Fibroblast of skin of scalp (primary cell): Measurements from ENCODE around the gene TEAD4. TPM values are rescaled to one million over a fixed set of nuclear protein-coding genes. Genes with fewer than 3 reads are reported as not detected.

Source experiments
- DNase-seq: peaks from one replicate; pipeline ENCODE4 v3.0.0-alpha.2; 2013
- polyA plus RNA-seq, 2 experiments: library from polyadenylated mRNA; unstranded; fragments of 120-200 nt; gene quantifications; one replicate each; pipeline ENCODE4 v1.2.1, GENCODE V29; 2013; ENCODE audit not compliant: insufficient read length in 2 of 2

Gene TEAD4
- polyA plus RNA-seq (2013, experiment 1 of 2; ENCODE audit: insufficient read length) = 30.1 TPM
- polyA plus RNA-seq (2013, experiment 2 of 2; ENCODE audit: insufficient read length) = 28.4 TPM

GRCh38 chr12:2959192-2959504, at the start of gene TEAD4:
Gene TEAD4 (plus strand): TSS chr12:2959397.
- DNase-seq = peak; percentile 92

- no peak for DNase-seq
Measured at GRCh38 chr12:2912216-2912575, 47.0 kb upstream of the TEAD4 start.

GRCh38 chr12:2919249-2919648, 39.9 kb upstream of the TEAD4 start:
- no peak for DNase-seq

- DNase-seq = no peak
Measured at GRCh38 chr12:2922329-2922728, 36.9 kb upstream of the TEAD4 start.

- DNase-seq = no peak
Measured at GRCh38 chr12:2923057-2923456, 36.1 kb upstream of the TEAD4 start.

- DNase-seq = no peak
Measured at GRCh38 chr12:2924019-2924418, 35.2 kb upstream of the TEAD4 start.

GRCh38 chr12:2925322-2925995, 33.7 kb upstream of the TEAD4 start:
- DNase-seq = no peak

- DNase-seq = no peak
Measured at GRCh38 chr12:2930865-2931264, 28.3 kb upstream of the TEAD4 start.

- no peak for DNase-seq
Measured at GRCh38 chr12:2933586-2933985, 25.6 kb upstream of the TEAD4 start.

GRCh38 chr12:2934371-2934770, 24.8 kb upstream of the TEAD4 start:
- DNase-seq = no peak

GRCh38 chr12:2936301-2936700, 22.9 kb upstream of the TEAD4 start:
- no peak for DNase-seq

GRCh38 chr12:2937500-2937899, 21.7 kb upstream of the TEAD4 start:
- DNase-seq = no peak

- DNase-seq = no peak
Measured at GRCh38 chr12:2939191-2939590, 20.0 kb upstream of the TEAD4 start.

- DNase-seq = no peak
Measured at GRCh38 chr12:2940564-2940963, 18.6 kb upstream of the TEAD4 start.

- DNase-seq = no peak
Measured at GRCh38 chr12:2941524-2941923, 17.7 kb upstream of the TEAD4 start.

- no peak for DNase-seq
Measured at GRCh38 chr12:2944401-2945047, 14.7 kb upstream of the TEAD4 start.

GRCh38 chr12:2949411-2949810, 9.8 kb upstream of the TEAD4 start:
- no peak for DNase-seq

GRCh38 chr12:2955888-2956287, 3.3 kb upstream of the TEAD4 start:
- DNase-seq = no peak

- DNase-seq = no peak
Measured at GRCh38 chr12:2957816-2958431, 1.3 kb upstream of the TEAD4 start.

GRCh38 chr12:2958432-2959191, 585 bp upstream of the TEAD4 start:
- DNase-seq = peak; percentile 88

GRCh38 chr12:2959505-2960389, 550 bp downstream of the TEAD4 start:
- peak; percentile 77 for DNase-seq

- DNase-seq = peak; percentile 44
Measured at GRCh38 chr12:2960390-2960956, 1.3 kb downstream of the TEAD4 start.
